BLaER1 (cell line): ENCODE results near the gene PHLPP2.
"Not testable (repeated sequence)": the region's sequence is repeated elsewhere in the genome, so short reads cannot be mapped to it uniquely, and the experiment has no call there.

Experiments used
- H3K27ac ChIP-seq: shearing (Covaris generic); formaldehyde crosslinking; 2 replicates; pipeline ENCODE4 v1.8.1; 2022
- H3K27me3 ChIP-seq: shearing (Covaris generic); formaldehyde crosslinking; 2 replicates; pipeline ENCODE4 v1.8.1; 2022
- H3K36me3 ChIP-seq: shearing (Covaris generic); formaldehyde crosslinking; 2 replicates; pipeline ENCODE4 v1.8.1; 2022
- H3K4me1 ChIP-seq: shearing (Covaris generic); formaldehyde crosslinking; 2 replicates; pipeline ENCODE4 v1.8.1; 2022
- H3K4me2 ChIP-seq: shearing (Covaris generic); formaldehyde crosslinking; 2 replicates; pipeline ENCODE4 v1.8.1; 2022
- H3K4me3 ChIP-seq: shearing (Covaris generic); formaldehyde crosslinking; 2 replicates; pipeline ENCODE4 v1.8.1; 2022
- H3K9ac ChIP-seq: shearing (Covaris generic); formaldehyde crosslinking; 2 replicates; pipeline ENCODE4 v1.8.1; 2022
- H3K9me3 ChIP-seq: shearing (Covaris generic); formaldehyde crosslinking; 2 replicates; pipeline ENCODE4 v1.8.1; 2022
- H4K20me1 ChIP-seq: shearing (Covaris generic); formaldehyde crosslinking; 2 replicates; pipeline ENCODE4 v1.8.1; 2022
- Cebpa-rat ChIP-seq: shearing (Covaris generic); IDR thresholded peaks from 2 replicates; pipeline ENCODE4 v1.8.1; 2022

Gene PHLPP2

GRCh38 chr16:71703333-71703732 lies 21.2 kb downstream of the PHLPP2 start:
- Histone ChIP-seq H3K4me2 (no peak overlapping the region), H3K4me1 (no peaks in the 10 kb centered on the region), H3K9ac (no peak overlapping the region)

GRCh38 chr16:71700831-71701230 lies 23.7 kb downstream of the PHLPP2 start:
- H3K4me3 ChIP-seq, result no peak overlapping the region
- no peak for TF ChIP-seq Cebpa-rat
- H4K20me1 ChIP-seq, result no peaks in the 10 kb centered on the region
- H3K4me2 ChIP-seq, result no peak overlapping the region
- no peaks in the 10 kb centered on the region for H3K4me1 ChIP-seq
- H3K9me3 ChIP-seq, result no peaks in the 10 kb centered on the region
- no peak overlapping the region for H3K9ac ChIP-seq
- no peak overlapping the region for H3K27ac ChIP-seq
- no peaks in the 10 kb centered on the region for H3K27me3 ChIP-seq
- peaks cover 28% of the 10 kb centered on the region for H3K36me3 ChIP-seq

More at GRCh38 chr16:71703333-71703732, 21.2 kb downstream of the PHLPP2 start:
- TF ChIP-seq Cebpa-rat, result no peak
- H3K27me3 ChIP-seq, result no peaks in the 10 kb centered on the region
- no peaks in the 10 kb centered on the region for H3K9me3 ChIP-seq
- no peak overlapping the region for H3K4me3 ChIP-seq
- no peaks in the 10 kb centered on the region for H4K20me1 ChIP-seq
- no peak overlapping the region for H3K27ac ChIP-seq
- H3K36me3 ChIP-seq, result peaks cover 33% of the 10 kb centered on the region

GRCh38 chr16:71698491-71698890 lies 26.0 kb downstream of the PHLPP2 start:
- H3K4me2 ChIP-seq, result no peak overlapping the region
- no peak overlapping the region for H3K9ac ChIP-seq
- H3K4me1 ChIP-seq, result peaks cover 3% of the 10 kb centered on the region
- no peak overlapping the region for H3K4me3 ChIP-seq
- H4K20me1 ChIP-seq, result no peaks in the 10 kb centered on the region
- no peak for TF ChIP-seq Cebpa-rat
- no peak overlapping the region for H3K27ac ChIP-seq
- no peaks in the 10 kb centered on the region for H3K27me3 ChIP-seq
- H3K9me3 ChIP-seq, result no peaks in the 10 kb centered on the region
- H3K36me3 ChIP-seq, result peaks cover 28% of the 10 kb centered on the region

- peak overlapping the region; percentile 47 for H3K4me2 ChIP-seq
- H3K27me3 ChIP-seq, result no peaks in the 10 kb centered on the region
- no peak overlapping the region for H3K4me3 ChIP-seq
- H3K27ac ChIP-seq, result no peak overlapping the region
- H3K4me1 ChIP-seq, result peaks cover 11% of the 10 kb centered on the region
- H3K36me3 ChIP-seq, result peaks cover 25% of the 10 kb centered on the region
- no peak for TF ChIP-seq Cebpa-rat
- H3K9me3 ChIP-seq, result no peaks in the 10 kb centered on the region
- no peaks in the 10 kb centered on the region for H4K20me1 ChIP-seq
- H3K9ac ChIP-seq, result no peak overlapping the region
Measured at GRCh38 chr16:71693164-71693563, 31.3 kb downstream of the PHLPP2 start.

GRCh38 chr16:71689901-71690300 lies 34.6 kb downstream of the PHLPP2 start:
- H3K27ac ChIP-seq, result no peak overlapping the region
- no peaks in the 10 kb centered on the region for H3K9me3 ChIP-seq
- peaks cover 11% of the 10 kb centered on the region for H3K4me1 ChIP-seq
- H3K9ac ChIP-seq, result no peak overlapping the region
- no peaks in the 10 kb centered on the region for H3K27me3 ChIP-seq
- H3K36me3 ChIP-seq, result peaks cover 34% of the 10 kb centered on the region
- no peaks in the 10 kb centered on the region for H4K20me1 ChIP-seq
- no peak overlapping the region for H3K4me3 ChIP-seq
- TF ChIP-seq Cebpa-rat, result no peak
- no peak overlapping the region for H3K4me2 ChIP-seq

- no peak for TF ChIP-seq Cebpa-rat
- Histone ChIP-seq H3K36me3 (peaks cover 54% of the 10 kb centered on the region), H3K27me3 (no peaks in the 10 kb centered on the region), H3K9ac (no peak overlapping the region), H3K4me2 (no peak overlapping the region), H3K27ac (no peak overlapping the region), H3K4me1 (peaks cover 2% of the 10 kb centered on the region), H3K4me3 (no peak overlapping the region), H3K9me3 (peaks cover 17% of the 10 kb centered on the region), H4K20me1 (no peaks in the 10 kb centered on the region)
Measured at GRCh38 chr16:71687861-71688260, 36.6 kb downstream of the PHLPP2 start.

GRCh38 chr16:71684280-71684679 lies 40.2 kb downstream of the PHLPP2 start:
- Histone ChIP-seq H3K9me3 (peaks cover 22% of the 10 kb centered on the region), H3K36me3 (peaks cover 69% of the 10 kb centered on the region)
- H3K9ac ChIP-seq, H3K4me3 ChIP-seq, H3K27me3 ChIP-seq, H4K20me1 ChIP-seq, H3K4me2 ChIP-seq, H3K4me1 ChIP-seq, H3K27ac ChIP-seq: not testable (repeated sequence)

GRCh38 chr16:71681360-71681759 lies 43.1 kb downstream of the PHLPP2 start:
- H3K36me3 ChIP-seq, result peaks cover 82% of the 10 kb centered on the region
- no peak overlapping the region for H3K4me2 ChIP-seq
- H3K27ac ChIP-seq, result no peak overlapping the region

GRCh38 chr16:71676236-71676635 lies 48.3 kb downstream of the PHLPP2 start:
- no peaks in the 10 kb centered on the region for H3K9me3 ChIP-seq
- TF ChIP-seq Cebpa-rat, result no peak
- peaks cover 74% of the 10 kb centered on the region for H3K36me3 ChIP-seq
- no peak overlapping the region for H3K4me2 ChIP-seq
- no peak overlapping the region for H3K9ac ChIP-seq
- no peak overlapping the region for H3K27ac ChIP-seq
- H3K4me3 ChIP-seq, result no peak overlapping the region
- no peaks in the 10 kb centered on the region for H3K4me1 ChIP-seq
- H4K20me1 ChIP-seq, result no peaks in the 10 kb centered on the region
- no peaks in the 10 kb centered on the region for H3K27me3 ChIP-seq

More at GRCh38 chr16:71681360-71681759, 43.1 kb downstream of the PHLPP2 start:
- H3K9ac ChIP-seq, result no peak overlapping the region
- H3K9me3 ChIP-seq, result peaks cover 22% of the 10 kb centered on the region
- H3K4me3 ChIP-seq, result no peak overlapping the region
- H4K20me1 ChIP-seq, result no peaks in the 10 kb centered on the region
- H3K4me1 ChIP-seq, result no peaks in the 10 kb centered on the region
- TF ChIP-seq Cebpa-rat, result no peak
- H3K27me3 ChIP-seq, result no peaks in the 10 kb centered on the region

- no peak for TF ChIP-seq Cebpa-rat
Measured at GRCh38 chr16:71675380-71675779, 49.1 kb downstream of the PHLPP2 start.

GRCh38 chr16:71674229-71674628 lies 50.3 kb downstream of the PHLPP2 start:
- H3K4me2 ChIP-seq, result no peak overlapping the region
- no peak overlapping the region for H3K9ac ChIP-seq
- H3K27ac ChIP-seq, result no peak overlapping the region
- peaks cover 82% of the 10 kb centered on the region for H3K36me3 ChIP-seq
- TF ChIP-seq Cebpa-rat, result no peak
- no peaks in the 10 kb centered on the region for H3K9me3 ChIP-seq
- H4K20me1 ChIP-seq, result no peaks in the 10 kb centered on the region
- H3K4me3 ChIP-seq, result no peak overlapping the region
- no peaks in the 10 kb centered on the region for H3K4me1 ChIP-seq
- no peaks in the 10 kb centered on the region for H3K27me3 ChIP-seq

More at GRCh38 chr16:71675380-71675779, 49.1 kb downstream of the PHLPP2 start:
- Histone ChIP-seq H3K36me3 (peaks cover 77% of the 10 kb centered on the region), H3K27me3 (no peaks in the 10 kb centered on the region), H3K27ac (no peak overlapping the region), H3K4me2 (no peak overlapping the region), H3K9me3 (no peaks in the 10 kb centered on the region), H4K20me1 (no peaks in the 10 kb centered on the region), H3K4me1 (no peaks in the 10 kb centered on the region), H3K4me3 (no peak overlapping the region), H3K9ac (no peak overlapping the region)
